WTC11 (cell line): ENCODE results near the gene ZNF500. TPM values are rescaled to one million over a fixed set of nuclear protein-coding genes. Genes with fewer than 3 reads are reported as not detected.

ENCODE experiments used
- ATAC-seq: fragments of 200-7000 bp; cut with Tn5 transposase; 2 replicates; pipeline ENCODE4 v1.10.0; 2021; ENCODE audit warnings: mild to moderate bottlenecking, moderate library complexity
- CTCF ChIA-PET: fragments of 300-600 bp; sonication (Branson Sonifier 250); formaldehyde crosslinking; loops from one replicate; lab custom pipeline; 2021; ENCODE audit warnings: antibody characterized with exemption; lab: Charles Lee
- POLR2A ChIA-PET: fragments of 350-600 bp; sonication (Branson Sonifier 250); formaldehyde crosslinking; loops from one replicate; lab custom pipeline; 2021; ENCODE audit warnings: antibody characterized with exemption; lab: Charles Lee
- DNase-seq: peaks from one replicate; pipeline ENCODE4 v3.0.0; 2021; ENCODE audit warnings: low spot score
- H3K27ac Mint-ChIP-seq: 2 replicates; pipeline ENCODE4 v1.8.0; 2021; ENCODE audit warnings: mixed read lengths
- H3K27me3 Mint-ChIP-seq: 2 replicates; pipeline ENCODE4 v1.8.0; 2021; ENCODE audit warnings: low read depth, mild to moderate bottlenecking, moderate library complexity, mixed read lengths
- H3K36me3 Mint-ChIP-seq: 2 replicates; pipeline ENCODE4 v1.8.0; 2021; ENCODE audit warnings: mixed read lengths
- H3K4me1 Mint-ChIP-seq: 2 replicates; pipeline ENCODE4 v1.8.0; 2022; ENCODE audit warnings: mixed read lengths
- H3K4me3 Mint-ChIP-seq: 2 replicates; pipeline ENCODE4 v1.8.0; 2021; ENCODE audit warnings: mild to moderate bottlenecking, moderate library complexity, mixed read lengths
- H3K9me3 Mint-ChIP-seq: 2 replicates; pipeline ENCODE4 v1.8.0; 2021; ENCODE audit warnings: mixed read lengths
- CTCF ChIP-seq: fragments of 200-600 bp; IDR thresholded peaks from 2 replicates; pipeline ENCODE4 v1.8.0; 2022; ENCODE audit warnings: antibody characterized with exemption
- E2F4 ChIP-seq: sonication (generic); formaldehyde crosslinking; IDR thresholded peaks from 2 replicates; pipeline ENCODE4 v1.8.1; 2022; ENCODE audit warnings: low read depth, mild to moderate bottlenecking, moderate library complexity, missing genetic modification reagents, borderline replicate concordance
- ELF4 ChIP-seq: sonication (generic); formaldehyde crosslinking; IDR thresholded peaks from 2 replicates; pipeline ENCODE4 v1.8.1; 2022; ENCODE audit warnings: low read depth, mild to moderate bottlenecking, moderate library complexity, missing genetic modification reagents
- GTF2I ChIP-seq: fragments of 250-450 bp; sonication (Bioruptor Pico); conservative IDR thresholded peaks from 2 replicates; pipeline ENCODE4 v1.4.0; 2021; ENCODE audit warnings: mild to moderate bottlenecking
- HMGXB4 ChIP-seq: sonication (generic); formaldehyde crosslinking; IDR thresholded peaks from 2 replicates; pipeline ENCODE4 v1.8.1; 2023; ENCODE audit warnings: mild to moderate bottlenecking, moderate library complexity, missing genetic modification reagents
- IRF1 ChIP-seq: sonication (generic); formaldehyde crosslinking; IDR thresholded peaks from 2 replicates; pipeline ENCODE4 v1.8.0; 2023; ENCODE audit warnings: missing genetic modification reagents
- MYBL2 ChIP-seq: sonication (generic); formaldehyde crosslinking; IDR thresholded peaks from 2 replicates; pipeline ENCODE4 v1.8.1; 2023; ENCODE audit warnings: mild to moderate bottlenecking, moderate library complexity, missing genetic modification reagents
- NR1H2 ChIP-seq: sonication (generic); formaldehyde crosslinking; IDR thresholded peaks from 2 replicates; pipeline ENCODE4 v1.9.0; 2021; ENCODE audit warnings: mild to moderate bottlenecking, moderate library complexity, missing genetic modification reagents
- NR3C1 ChIP-seq: sonication (generic); formaldehyde crosslinking; conservative IDR thresholded peaks from 2 replicates; pipeline ENCODE4 v1.8.1; 2023; ENCODE audit warnings: low read depth, mild to moderate bottlenecking, missing genetic modification reagents
- RELA ChIP-seq: sonication (generic); formaldehyde crosslinking; IDR thresholded peaks from 2 replicates; pipeline ENCODE4 v1.8.1; 2022; ENCODE audit warnings: missing genetic modification reagents, mild to moderate bottlenecking, borderline replicate concordance
- TEAD1 ChIP-seq: sonication (generic); formaldehyde crosslinking; IDR thresholded peaks from 2 replicates; pipeline ENCODE4 v1.8.0; 2022; ENCODE audit warnings: mild to moderate bottlenecking, missing genetic modification reagents
- TEAD4 ChIP-seq: sonication (generic); formaldehyde crosslinking; IDR thresholded peaks from 2 replicates; pipeline ENCODE4 v1.8.0; 2022; ENCODE audit warnings: mild to moderate bottlenecking, missing genetic modification reagents
- ZNF281 ChIP-seq: sonication (generic); formaldehyde crosslinking; IDR thresholded peaks from 2 replicates; pipeline ENCODE4 v1.8.0; 2023; ENCODE audit warnings: mild to moderate bottlenecking, missing genetic modification reagents
- ZNF396 ChIP-seq: fragments of 250-450 bp; sonication (Bioruptor Pico); IDR thresholded peaks from 2 replicates; pipeline ENCODE4 v1.8.0; 2021; ENCODE audit warnings: mild to moderate bottlenecking, moderate library complexity, borderline replicate concordance
- total RNA-seq: library from RNA; stranded (reverse); gene quantifications from 3 replicates; pipeline ENCODE4 v1.2.3, GENCODE V29; 2021
- TF ChIP-seq, protein P1 (sequence below): sonication (generic); formaldehyde crosslinking; IDR thresholded peaks from 2 replicates; pipeline ENCODE4 v1.8.1; 2022; ENCODE audit warnings: mild to moderate bottlenecking, moderate library complexity, missing genetic modification reagents

Gene ZNF500
- total RNA-seq, 1 experiment from 2014 or later: 19.9 TPM

- no peak for TF ChIP-seq CTCF
- TF ChIP-seq, all 79 proteins: peak for 0
Measured at GRCh38 chr16:4755687-4756086, 11.3 kb downstream of the ZNF500 start (continued).

DNA sequence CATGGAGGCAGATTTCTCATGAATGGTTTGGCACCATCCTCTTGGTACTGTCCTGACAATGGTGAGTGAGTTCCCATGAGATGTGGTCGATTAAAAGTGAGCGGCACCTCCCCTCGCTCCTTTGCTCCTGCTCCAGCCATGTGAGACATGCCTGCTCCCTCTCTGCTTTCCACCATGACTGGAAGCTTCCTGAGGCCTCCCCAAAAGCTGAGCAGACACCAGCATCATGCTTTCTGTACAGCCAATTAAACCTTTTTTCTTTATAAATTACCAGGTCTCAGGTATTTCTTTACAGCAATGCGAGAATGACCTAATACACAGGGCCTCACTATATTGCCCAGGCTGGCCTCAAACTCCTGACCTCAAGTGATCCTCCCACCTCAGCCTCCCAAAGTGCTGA, 12.1 kb downstream of the ZNF500 start:
- TF ChIP-seq MYBL2 (CRISPR knock-in tag) (no peak), ZNF396 (CRISPR knock-in tag) (no peak), TEAD4 (no peak), GTF2I (CRISPR knock-in tag) (no peak), NR3C1 (no peak), ELF4 (CRISPR knock-in tag) (no peak), E2F4 (CRISPR knock-in tag) (no peak), ZNF281 (CRISPR knock-in tag) (no peak)
- TF ChIP-seq, protein P1, sequence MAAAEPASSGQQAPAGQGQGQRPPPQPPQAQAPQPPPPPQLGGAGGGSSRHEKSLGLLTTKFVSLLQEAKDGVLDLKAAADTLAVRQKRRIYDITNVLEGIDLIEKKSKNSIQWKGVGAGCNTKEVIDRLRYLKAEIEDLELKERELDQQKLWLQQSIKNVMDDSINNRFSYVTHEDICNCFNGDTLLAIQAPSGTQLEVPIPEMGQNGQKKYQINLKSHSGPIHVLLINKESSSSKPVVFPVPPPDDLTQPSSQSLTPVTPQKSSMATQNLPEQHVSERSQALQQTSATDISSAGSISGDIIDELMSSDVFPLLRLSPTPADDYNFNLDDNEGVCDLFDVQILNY (CRISPR knock-in tag): no peak
- Mint-ChIP-seq H3K27me3 (no peaks in the 10 kb centered on the region), H3K27ac (no peak overlapping the region), H3K9me3 (peaks cover 6% of the 10 kb centered on the region), H3K4me3 (no peak overlapping the region), H3K4me1 (no peaks in the 10 kb centered on the region), H3K36me3 (peaks cover 57% of the 10 kb centered on the region)
- DNase-seq (no peak), ATAC-seq (no peak)
- ChIA-PET CTCF (no interaction called here), POLR2A (no interaction called here)

DNA sequence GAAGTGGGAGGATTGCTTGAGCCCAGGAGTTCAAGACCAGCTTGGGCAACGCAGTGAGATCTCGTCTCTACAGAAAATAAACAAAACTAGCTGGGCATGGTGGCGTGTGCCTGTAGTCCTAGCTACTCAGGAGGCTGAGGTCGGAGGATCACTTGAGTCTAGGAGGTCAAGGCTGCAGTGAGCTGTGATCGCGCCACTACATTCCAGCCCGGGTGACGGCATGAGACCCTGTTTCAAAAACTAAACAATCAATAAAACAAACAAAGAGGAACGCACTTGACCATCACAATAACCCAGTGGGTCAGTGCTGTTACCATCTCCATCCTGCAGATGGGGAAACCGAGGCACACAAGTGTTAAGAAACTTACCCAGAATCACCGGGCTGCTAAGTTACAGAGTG, 13.7 kb downstream of the ZNF500 start:
- ChIA-PET CTCF (no interaction called here), POLR2A (no interaction called here)
- Mint-ChIP-seq H3K9me3 (peaks cover 6% of the 10 kb centered on the region), H3K27ac (no peak overlapping the region), H3K36me3 (peaks cover 40% of the 10 kb centered on the region), H3K27me3 (no peaks in the 10 kb centered on the region), H3K4me3 (no peak overlapping the region), H3K4me1 (no peaks in the 10 kb centered on the region)
- no peak for TF ChIP-seq TEAD1 (CRISPR knock-in tag)
- no peak for TF ChIP-seq RELA
- no peak for TF ChIP-seq HMGXB4 (CRISPR knock-in tag)
- no peak for TF ChIP-seq IRF1
- no peak for TF ChIP-seq NR1H2 (CRISPR knock-in tag)
- DNase-seq (no peak), ATAC-seq (no peak)
